ENCODE data around the gene ISCU. TPM values are rescaled to one million over a fixed set of nuclear protein-coding genes. Genes with fewer than 3 reads are reported as not detected.

Gene ISCU
- total RNA-seq, 4 donors from 2014 or later, result 232 to 337 (median 249) TPM

DNA sequence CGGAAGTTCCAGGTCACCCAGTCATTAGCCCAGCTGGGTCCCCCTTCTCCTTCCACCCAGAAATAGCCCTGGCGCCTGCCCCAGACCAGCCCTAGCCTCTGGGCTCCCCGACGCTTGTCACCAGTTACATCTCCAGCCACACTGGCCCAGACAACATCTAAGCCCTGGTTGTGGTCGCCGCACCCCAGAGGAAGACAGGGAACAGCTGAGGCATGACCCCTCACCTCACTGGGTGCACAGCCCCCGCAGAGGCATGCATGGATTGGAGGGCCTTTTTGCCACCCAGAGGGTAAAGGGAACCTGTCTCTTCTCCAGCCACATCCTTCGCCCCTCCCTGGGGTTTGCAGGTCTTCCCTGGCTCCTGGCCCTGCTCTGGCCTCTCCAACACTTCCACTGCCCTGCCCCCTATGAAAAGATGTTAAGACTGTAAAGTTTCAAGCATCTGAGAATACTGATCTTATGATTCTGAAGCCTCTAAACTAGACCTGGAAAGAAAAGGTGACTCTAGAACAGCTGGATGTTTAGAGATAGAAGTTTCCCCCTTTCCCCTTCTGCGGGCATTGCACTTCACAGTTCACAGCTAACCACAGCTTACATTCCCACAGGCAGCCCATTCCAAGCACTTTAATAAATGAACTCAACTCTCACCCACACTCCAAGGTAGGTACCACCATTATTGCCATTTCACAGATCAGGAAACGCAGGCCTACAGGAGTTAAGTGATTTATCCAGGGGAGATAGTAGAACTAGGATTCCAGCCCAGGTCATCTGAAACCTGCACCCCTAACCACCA, 20.8 kb downstream of the ISCU start:
- no peak for ATAC-seq
- Histone ChIP-seq H3K36me3 (no peaks in the 10 kb centered on the region), H3K27me3 (no peaks in the 10 kb centered on the region), H3K4me1 (no peaks in the 10 kb centered on the region), H3K4me3 (no peak overlapping the region), H3K27ac (no peak overlapping the region), H3K9me3 (no peaks in the 10 kb centered on the region)
- in situ Hi-C loops (cut with MboI; ENCODE audit: low sequenced_read_pairs in 4 of 4), result no loop called here
- no peak for DNase-seq
- TF ChIP-seq, protein P1, sequence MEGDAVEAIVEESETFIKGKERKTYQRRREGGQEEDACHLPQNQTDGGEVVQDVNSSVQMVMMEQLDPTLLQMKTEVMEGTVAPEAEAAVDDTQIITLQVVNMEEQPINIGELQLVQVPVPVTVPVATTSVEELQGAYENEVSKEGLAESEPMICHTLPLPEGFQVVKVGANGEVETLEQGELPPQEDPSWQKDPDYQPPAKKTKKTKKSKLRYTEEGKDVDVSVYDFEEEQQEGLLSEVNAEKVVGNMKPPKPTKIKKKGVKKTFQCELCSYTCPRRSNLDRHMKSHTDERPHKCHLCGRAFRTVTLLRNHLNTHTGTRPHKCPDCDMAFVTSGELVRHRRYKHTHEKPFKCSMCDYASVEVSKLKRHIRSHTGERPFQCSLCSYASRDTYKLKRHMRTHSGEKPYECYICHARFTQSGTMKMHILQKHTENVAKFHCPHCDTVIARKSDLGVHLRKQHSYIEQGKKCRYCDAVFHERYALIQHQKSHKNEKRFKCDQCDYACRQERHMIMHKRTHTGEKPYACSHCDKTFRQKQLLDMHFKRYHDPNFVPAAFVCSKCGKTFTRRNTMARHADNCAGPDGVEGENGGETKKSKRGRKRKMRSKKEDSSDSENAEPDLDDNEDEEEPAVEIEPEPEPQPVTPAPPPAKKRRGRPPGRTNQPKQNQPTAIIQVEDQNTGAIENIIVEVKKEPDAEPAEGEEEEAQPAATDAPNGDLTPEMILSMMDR (IDR thresholded peaks at IDR 0.05 in 4 of 5, conservative IDR thresholded peaks at IDR 0.05 in 1 of 5), result no peak
- TF ChIP-seq POLR2A (IDR thresholded peaks at IDR 0.05), result no peak
- intact Hi-C loops (cut with DNase I; ENCODE audit: low total_unique reads), result no loop called here

DNA sequence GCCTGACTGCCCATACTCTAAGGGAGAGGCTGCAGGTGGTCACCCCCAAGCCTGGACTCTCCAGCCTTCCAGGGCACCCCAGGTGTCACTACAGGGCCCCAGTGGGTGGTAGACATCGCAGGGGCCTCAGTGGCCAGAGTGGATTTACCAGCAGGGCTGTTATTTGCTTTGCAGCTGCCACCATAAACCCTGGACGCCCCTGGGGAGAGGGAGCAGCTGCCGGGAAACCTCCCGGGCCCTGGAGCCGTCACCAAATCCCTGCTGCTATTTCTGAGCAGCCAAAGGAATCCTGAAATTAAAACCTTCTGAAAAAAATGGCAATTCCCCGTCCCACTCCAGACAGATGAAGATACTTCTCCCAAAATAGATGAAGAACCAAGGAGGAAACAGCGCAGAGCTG, 21.6 kb downstream of the ISCU start:
- DNase-seq, result no peak
- in situ Hi-C loops (cut with MboI; ENCODE audit: low sequenced_read_pairs in 4 of 4) (no loop called here), intact Hi-C loops (cut with DNase I; ENCODE audit: low total_unique reads) (no loop called here)

DNA sequence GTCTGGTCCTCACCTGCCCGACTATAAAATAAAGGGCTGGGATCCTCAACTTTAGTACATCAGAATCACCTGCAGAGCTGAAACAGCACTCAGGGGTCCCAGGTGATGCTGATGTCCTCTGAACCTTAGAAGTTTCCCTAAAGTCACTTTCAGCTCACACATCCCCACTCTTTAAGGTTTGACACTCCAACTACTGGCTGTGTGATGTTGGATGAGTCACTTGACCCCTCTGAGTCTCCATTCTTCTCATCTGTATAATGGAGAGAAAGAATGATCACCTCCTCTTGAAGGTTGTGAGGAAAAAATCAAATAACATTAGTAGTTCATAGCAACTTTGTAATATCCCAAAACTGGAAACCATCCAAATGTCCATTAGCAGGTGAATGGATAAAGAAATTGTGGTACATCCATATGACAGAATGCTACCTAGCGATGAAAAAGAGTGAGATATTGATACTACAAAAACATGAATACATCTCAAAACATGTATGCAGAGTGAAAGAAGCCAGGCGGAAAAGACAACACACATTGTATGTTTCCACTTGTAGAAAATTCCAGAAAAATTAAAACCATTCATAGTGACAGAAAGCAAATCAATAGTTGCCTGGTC, 22.2 kb downstream of the ISCU start:
- in situ Hi-C loops (cut with MboI; ENCODE audit: low sequenced_read_pairs in 4 of 4), result no loop called here
- H3K27ac ChIP-seq, result peak overlapping the region in 1 of 4 donors; percentile 36
- no peaks in the 10 kb centered on the region for H3K27me3 ChIP-seq
- H3K4me1 ChIP-seq, result no peaks in the 10 kb centered on the region
- DNase-seq, result no peak
- no peak for ATAC-seq
- no peak overlapping the region for H3K4me3 ChIP-seq
- H3K36me3 ChIP-seq, result no peaks in the 10 kb centered on the region
- intact Hi-C loops (cut with DNase I; ENCODE audit: low total_unique reads), result no loop called here
- H3K9me3 ChIP-seq, result no peaks in the 10 kb centered on the region
- TF ChIP-seq, protein P1 (IDR thresholded peaks at IDR 0.05 in 4 of 5, conservative IDR thresholded peaks at IDR 0.05 in 1 of 5), result no peak
- TF ChIP-seq POLR2A (IDR thresholded peaks at IDR 0.05), result no peak

More for the DNA sequence above, 21.6 kb downstream of the ISCU start:
- Histone ChIP-seq H3K27ac (peak overlapping the region in 1 of 4 donors; percentile 36), H3K4me3 (no peak overlapping the region), H3K9me3 (no peaks in the 10 kb centered on the region), H3K27me3 (no peaks in the 10 kb centered on the region), H3K4me1 (no peaks in the 10 kb centered on the region), H3K36me3 (no peaks in the 10 kb centered on the region)
- no peak for TF ChIP-seq POLR2A (IDR thresholded peaks at IDR 0.05)
- TF ChIP-seq, protein P1 (IDR thresholded peaks at IDR 0.05 in 4 of 5, conservative IDR thresholded peaks at IDR 0.05 in 1 of 5), result no peak
- no peak for ATAC-seq

DNA sequence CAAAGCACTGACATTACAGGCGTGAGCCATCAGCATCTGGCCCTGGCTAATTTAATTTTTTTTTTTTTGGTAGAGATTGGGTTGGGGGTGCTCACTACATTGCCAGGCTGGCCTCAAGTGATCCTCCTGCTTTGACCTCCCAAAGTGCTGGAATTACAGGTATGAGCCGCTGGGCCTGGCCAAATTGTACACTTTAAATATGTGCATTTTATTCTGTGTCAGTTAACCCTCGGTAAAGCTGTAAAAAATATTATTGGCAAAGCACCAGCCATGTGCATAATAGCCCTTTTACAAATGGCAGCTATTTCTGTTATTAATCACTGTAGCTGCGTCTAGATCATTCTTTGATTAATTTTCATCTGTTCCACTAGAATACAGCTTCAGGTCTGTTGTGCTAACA, 23.5 kb downstream of the ISCU start:
- no peak for DNase-seq
- Histone ChIP-seq H3K4me1 (no peaks in the 10 kb centered on the region), H3K27me3 (no peaks in the 10 kb centered on the region), H3K4me3 (no peak overlapping the region), H3K36me3 (no peaks in the 10 kb centered on the region), H3K9me3 (no peaks in the 10 kb centered on the region), H3K27ac (no peak overlapping the region)
- ATAC-seq, result no peak
- intact Hi-C loops (cut with DNase I; ENCODE audit: low total_unique reads) (no loop called here), in situ Hi-C loops (cut with MboI; ENCODE audit: low sequenced_read_pairs in 4 of 4) (no loop called here)
- TF ChIP-seq POLR2A (IDR thresholded peaks at IDR 0.05), result no peak
- TF ChIP-seq, protein P1 (IDR thresholded peaks at IDR 0.05 in 4 of 5, conservative IDR thresholded peaks at IDR 0.05 in 1 of 5), result no peak

All from gastrocnemius medialis (tissue), 4 donors.